H7 (cell line): ENCODE measurements around the gene HMCN2. TPM values are rescaled to one million over a fixed set of nuclear protein-coding genes. Genes with fewer than 3 reads are reported as not detected.

Source experiments
- DNase-seq: peaks from one replicate; pipeline ENCODE4 v3.0.0; 2012
- H3K27me3 ChIP-seq: 2 replicates; pipeline ENCODE4 v1.6.0; 2011; ENCODE audit warnings: mild to moderate bottlenecking, low read length; ENCODE audit not compliant: control insufficient read depth, insufficient read depth
- H3K36me3 ChIP-seq: replicated peaks from 2 replicates; pipeline ENCODE4 v1.5.1; 2011; ENCODE audit warnings: low read length; ENCODE audit not compliant: control insufficient read depth, insufficient read depth
- H3K4me3 ChIP-seq: 2 replicates; pipeline ENCODE4 v1.5.1; 2011; ENCODE audit warnings: low read depth, mild to moderate bottlenecking, control low read depth, low read length, moderate library complexity; ENCODE audit not compliant: insufficient read depth
- total RNA-seq: library from RNA; depleted of rRNA; stranded (reverse); fragments of >200 nt; shearing (Covaris generic); gene quantifications from 2 replicates; pipeline ENCODE4 v1.2.3, GENCODE V29; 2014

Gene HMCN2
- total RNA-seq, 1 experiment from 2014 or later: 2.3 TPM

- Histone ChIP-seq H3K27me3 (no peaks in the 10 kb centered on the region), H3K36me3 (no peaks in the 10 kb centered on the region; the same call in 1 of the 2 replicates), H3K4me3 (no peak overlapping the region)
- no peak for DNase-seq
These were observed 36.1 kb downstream of the HMCN2 start for GRCh38 chr9:130301483-130302286.

GRCh38 chr9:130302785-130303612 is 37.4 kb downstream of the HMCN2 start:
- no peak for DNase-seq
- Histone ChIP-seq H3K4me3 (no peak overlapping the region), H3K27me3 (no peaks in the 10 kb centered on the region), H3K36me3 (no peaks in the 10 kb centered on the region; the same call in 1 of the 2 replicates)

- DNase-seq: no peak
- no peaks in the 10 kb centered on the region for H3K27me3 ChIP-seq
- H3K36me3 ChIP-seq: no peaks in the 10 kb centered on the region; the same call in 1 of the 2 replicates
These were observed 38.1 kb downstream of the HMCN2 start for GRCh38 chr9:130303613-130304055.

GRCh38 chr9:130304116-130304515 is 38.6 kb downstream of the HMCN2 start:
- no peaks in the 10 kb centered on the region for H3K27me3 ChIP-seq
- H3K36me3 ChIP-seq: no peaks in the 10 kb centered on the region; the same call in 1 of the 2 replicates
- no peak for DNase-seq
- no peak overlapping the region for H3K4me3 ChIP-seq

More at GRCh38 chr9:130303613-130304055, 38.1 kb downstream of the HMCN2 start:
- no peak overlapping the region for H3K4me3 ChIP-seq

- DNase-seq: no peak
- H3K4me3 ChIP-seq: no peak overlapping the region
- no peaks in the 10 kb centered on the region for H3K27me3 ChIP-seq
- no peaks in the 10 kb centered on the region; the same call in 1 of the 2 replicates for H3K36me3 ChIP-seq
These were observed 39.1 kb downstream of the HMCN2 start for GRCh38 chr9:130304643-130305042.

GRCh38 chr9:130305381-130305780 is 39.8 kb downstream of the HMCN2 start:
- Histone ChIP-seq H3K36me3 (no peaks in the 10 kb centered on the region; the same call in 1 of the 2 replicates), H3K4me3 (no peak overlapping the region), H3K27me3 (no peaks in the 10 kb centered on the region)
- no peak for DNase-seq

GRCh38 chr9:130306823-130307666 is 41.5 kb downstream of the HMCN2 start:
- no peak for DNase-seq
- H3K27me3 ChIP-seq: no peaks in the 10 kb centered on the region
- no peak overlapping the region for H3K4me3 ChIP-seq
- no peaks in the 10 kb centered on the region; the same call in 1 of the 2 replicates for H3K36me3 ChIP-seq

GRCh38 chr9:130307667-130307943 is 42.0 kb downstream of the HMCN2 start:
- H3K27me3 ChIP-seq: no peaks in the 10 kb centered on the region
- H3K4me3 ChIP-seq: no peak overlapping the region
- no peaks in the 10 kb centered on the region; the same call in 1 of the 2 replicates for H3K36me3 ChIP-seq
- no peak for DNase-seq

GRCh38 chr9:130308081-130308571 is 42.6 kb downstream of the HMCN2 start:
- DNase-seq: no peak

GRCh38 chr9:130309689-130310455 is 44.3 kb downstream of the HMCN2 start:
- DNase-seq: no peak
- Histone ChIP-seq H3K4me3 (no peak overlapping the region), H3K27me3 (no peaks in the 10 kb centered on the region), H3K36me3 (no peaks in the 10 kb centered on the region; the same call in 1 of the 2 replicates)

More at GRCh38 chr9:130308081-130308571, 42.6 kb downstream of the HMCN2 start:
- no peaks in the 10 kb centered on the region for H3K27me3 ChIP-seq
- H3K36me3 ChIP-seq: no peaks in the 10 kb centered on the region; the same call in 1 of the 2 replicates
- no peak overlapping the region for H3K4me3 ChIP-seq

GRCh38 chr9:130310456-130310855 is 44.9 kb downstream of the HMCN2 start:
- H3K27me3 ChIP-seq: no peaks in the 10 kb centered on the region
- no peak for DNase-seq
- H3K36me3 ChIP-seq: no peaks in the 10 kb centered on the region; the same call in 1 of the 2 replicates
- no peak overlapping the region for H3K4me3 ChIP-seq

GRCh38 chr9:130311003-130311402 is 45.4 kb downstream of the HMCN2 start:
- Histone ChIP-seq H3K27me3 (no peaks in the 10 kb centered on the region), H3K36me3 (no peaks in the 10 kb centered on the region; the same call in 1 of the 2 replicates), H3K4me3 (no peak overlapping the region)
- no peak for DNase-seq

- DNase-seq: peak; percentile 43
- Histone ChIP-seq H3K36me3 (no peaks in the 10 kb centered on the region; the same call in 1 of the 2 replicates), H3K4me3 (no peak overlapping the region), H3K27me3 (no peaks in the 10 kb centered on the region)
These were observed 46.0 kb downstream of the HMCN2 start for GRCh38 chr9:130311408-130312140.
